HEK293 (cell line): ENCODE measurements around the gene MCU.

Experiments used
- KLF1 ChIP-seq: fragments of 450-650 bp; formaldehyde crosslinking; IDR thresholded peaks from 2 replicates; pipeline ENCODE4 v1.5.1; 2016; ENCODE audit warnings: missing biosample characterization, missing genetic modification characterization
- RBAK ChIP-seq: fragments of 450-650 bp; formaldehyde crosslinking; IDR thresholded peaks from 2 replicates; pipeline ENCODE4 v1.5.1; 2016; ENCODE audit warnings: missing biosample characterization, missing genetic modification characterization
- SETDB1 ChIP-seq: IDR thresholded peaks from one replicate; pipeline ENCODE4 v1.6.1; 2017; ENCODE audit warnings: mild to moderate bottlenecking, low read length, moderate library complexity, mixed read lengths; ENCODE audit not compliant: insufficient read length
- ZNF157 ChIP-seq: fragments of 450-650 bp; formaldehyde crosslinking; IDR thresholded peaks from 2 replicates; pipeline ENCODE4 v1.5.1; 2016; ENCODE audit warnings: missing biosample characterization, missing genetic modification characterization
- ZNF585B ChIP-seq: fragments of 450-650 bp; formaldehyde crosslinking; IDR thresholded peaks from 2 replicates; pipeline ENCODE4 v1.5.1; 2016; ENCODE audit warnings: missing biosample characterization, missing genetic modification characterization
- ZNF626 ChIP-seq: fragments of 450-650 bp; sonication (Bioruptor Pico); formaldehyde crosslinking; IDR thresholded peaks from 2 replicates; pipeline ENCODE4 v1.5.1; 2018; ENCODE audit warnings: missing biosample characterization, missing genetic modification characterization, inconsistent platforms
- ZNF660 ChIP-seq: fragments of 450-650 bp; IDR thresholded peaks from 2 replicates; pipeline ENCODE4 v1.5.1; 2018; ENCODE audit warnings: missing biosample characterization, mild to moderate bottlenecking, missing genetic modification characterization
- ZNF692 ChIP-seq: fragments of 450-650 bp; formaldehyde crosslinking; IDR thresholded peaks from 2 replicates; pipeline ENCODE4 v1.5.1; 2016; ENCODE audit warnings: missing biosample characterization, missing genetic modification characterization

DNA sequence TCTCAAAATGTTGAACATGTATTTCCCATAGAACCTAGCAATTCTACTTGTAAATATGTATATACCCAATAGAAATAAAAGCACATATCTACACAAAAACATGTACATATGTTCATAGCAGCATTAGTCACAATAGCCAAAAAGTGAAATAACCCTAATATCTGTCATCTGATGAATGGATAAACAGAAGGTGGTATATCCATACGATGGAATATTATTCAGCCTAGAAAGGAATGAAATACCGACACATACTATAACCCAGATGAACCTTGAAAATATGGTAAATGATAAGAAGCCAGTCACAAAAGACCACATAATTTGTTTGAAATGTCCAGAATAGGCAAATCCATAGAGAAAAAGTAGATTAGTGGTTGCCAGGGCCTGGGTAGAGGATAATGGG is 87.9 kb downstream of the MCU start:
- TF ChIP-seq ZNF660 (tag by site-specific recombination) (no peak), RBAK (no peak), KLF1 (tag by site-specific recombination) (no peak), ZNF585B (tag by site-specific recombination) (no peak), ZNF692 (tag by site-specific recombination) (no peak), ZNF626 (no peak), SETDB1 (no peak), ZNF157 (tag by site-specific recombination) (no peak)
